NCI-H1436 (cell line): ENCODE results near the gene ZNF385B.
"Not testable (repeated sequence)": the region's sequence is repeated elsewhere in the genome, so short reads cannot be mapped to it uniquely, and the experiment has no call there.

Experiments used
- DNase-seq: peaks from one replicate; lab custom pipeline; 2025; lab: John Stamatoyannopoulos, UW

The ZNF385B gene

GRCh38 chr2:179483131-179483530, 378.3 kb downstream of the ZNF385B start:
- DNase-seq = no peak

DNA sequence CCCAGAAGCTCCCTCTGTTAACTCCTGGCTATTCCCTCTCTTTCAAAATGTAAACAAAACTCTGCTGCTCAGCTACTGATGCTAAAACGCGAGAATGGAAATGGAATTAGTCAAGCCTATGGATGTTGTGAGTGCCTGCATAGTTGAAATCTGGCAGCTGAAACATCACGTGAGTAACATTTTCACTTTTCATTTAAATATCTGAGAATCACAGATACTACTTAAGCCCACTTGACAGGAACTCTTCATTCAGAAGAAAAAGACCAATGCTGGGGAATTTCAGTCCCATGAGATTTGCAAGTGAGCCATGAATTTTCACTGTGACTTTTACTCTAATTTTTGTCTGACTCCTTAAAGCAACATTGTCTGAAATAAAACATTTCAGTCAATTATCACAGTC, 381.5 kb downstream of the ZNF385B start:
- no peak for DNase-seq

- no peak for DNase-seq
These were observed 382.6 kb downstream of the ZNF385B start for GRCh38 chr2:179478771-179479170.

DNA sequence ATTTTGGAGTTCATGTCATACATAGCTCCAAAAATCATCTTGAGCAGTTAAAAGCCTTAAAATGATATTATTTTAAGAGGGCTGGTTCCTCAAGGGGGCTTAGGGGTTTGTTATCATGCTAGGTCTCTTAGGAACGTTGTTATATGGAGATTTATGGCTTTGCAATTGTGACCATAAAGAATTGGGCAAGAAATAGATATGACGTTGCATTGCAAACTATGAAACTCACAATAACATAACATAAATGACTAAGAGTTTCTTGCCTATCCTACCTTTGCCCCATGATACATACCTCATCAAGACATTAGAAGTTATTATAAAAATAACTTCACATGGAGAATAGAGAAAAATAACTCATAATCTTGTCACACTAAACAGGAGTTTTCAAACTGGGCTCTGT, 390.4 kb downstream of the ZNF385B start:
- DNase-seq = no peak

GRCh38 chr2:179470089-179470488, 391.3 kb downstream of the ZNF385B start:
- DNase-seq = no peak

DNA sequence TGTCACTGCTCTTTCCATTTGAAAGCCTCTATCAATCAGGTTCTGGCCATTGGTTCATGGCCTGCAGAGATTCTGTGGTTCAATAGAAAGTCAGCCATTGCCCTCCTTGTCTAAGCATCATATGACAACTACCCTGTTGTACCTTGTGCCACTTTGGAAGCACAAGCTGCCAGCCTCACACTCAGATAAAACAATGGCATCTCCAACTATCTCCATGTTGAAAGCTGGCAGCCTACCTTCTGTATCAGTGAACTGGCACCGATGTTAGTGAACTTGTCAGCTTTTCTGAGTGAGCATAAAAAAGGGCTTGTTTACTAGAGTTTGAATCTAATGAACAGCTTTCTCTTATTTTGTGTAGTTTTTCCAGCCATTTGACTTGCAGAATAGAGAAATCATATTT, 393.5 kb downstream of the ZNF385B start:
- DNase-seq = no peak

- DNase-seq = peak; percentile 2
These were observed 394.3 kb downstream of the ZNF385B start for GRCh38 chr2:179467111-179467510.

DNA sequence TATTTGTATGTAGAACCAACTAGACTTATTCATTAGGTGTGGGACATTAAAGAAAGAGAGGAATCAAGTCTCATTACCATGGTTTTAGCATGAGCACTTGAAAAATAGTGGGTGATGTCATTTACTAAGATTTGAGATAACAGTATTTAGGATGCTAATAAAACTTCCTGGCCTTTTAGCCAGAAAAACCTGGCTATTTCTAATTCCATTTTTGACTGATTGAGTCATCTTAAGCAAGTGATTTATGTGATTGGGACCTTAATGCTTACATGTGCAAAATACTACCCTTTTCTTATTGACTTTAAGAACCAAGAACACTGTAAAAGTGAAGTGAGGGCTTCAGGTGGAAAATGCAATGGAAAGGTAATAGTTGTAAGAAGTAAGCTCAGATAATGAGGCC, 400.0 kb downstream of the ZNF385B start:
- no peak for DNase-seq

- DNase-seq = no peak
These were observed 401.1 kb downstream of the ZNF385B start for GRCh38 chr2:179460181-179460929.

DNA sequence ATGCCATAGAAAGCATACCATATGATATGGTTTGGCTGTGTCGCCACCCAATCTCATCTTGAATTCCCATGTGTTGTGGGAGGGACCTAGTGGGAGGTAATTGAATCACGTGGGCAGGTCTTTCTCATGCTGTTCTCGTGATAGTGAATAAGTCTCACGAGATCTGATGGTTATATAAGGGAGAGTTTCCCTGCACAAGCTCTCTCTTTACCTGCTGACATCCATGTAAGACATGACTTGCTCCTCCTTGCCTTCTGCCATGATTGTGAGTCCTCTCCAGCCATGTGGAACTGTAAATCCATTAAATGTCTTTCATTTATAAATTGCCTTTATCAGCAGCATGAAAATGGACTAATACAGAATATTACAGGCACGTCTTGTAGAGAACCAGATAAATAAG, 403.3 kb downstream of the ZNF385B start:
- DNase-seq = not testable (repeated sequence)

- no peak for DNase-seq
These were observed 405.6 kb downstream of the ZNF385B start for GRCh38 chr2:179455824-179456223.

GRCh38 chr2:179455172-179455524, 406.3 kb downstream of the ZNF385B start:
- no peak for DNase-seq

- DNase-seq = no peak
These were observed 406.8 kb downstream of the ZNF385B start for GRCh38 chr2:179454443-179455171.

- DNase-seq = no peak
These were observed 412.4 kb downstream of the ZNF385B start for GRCh38 chr2:179449010-179449409.

DNA sequence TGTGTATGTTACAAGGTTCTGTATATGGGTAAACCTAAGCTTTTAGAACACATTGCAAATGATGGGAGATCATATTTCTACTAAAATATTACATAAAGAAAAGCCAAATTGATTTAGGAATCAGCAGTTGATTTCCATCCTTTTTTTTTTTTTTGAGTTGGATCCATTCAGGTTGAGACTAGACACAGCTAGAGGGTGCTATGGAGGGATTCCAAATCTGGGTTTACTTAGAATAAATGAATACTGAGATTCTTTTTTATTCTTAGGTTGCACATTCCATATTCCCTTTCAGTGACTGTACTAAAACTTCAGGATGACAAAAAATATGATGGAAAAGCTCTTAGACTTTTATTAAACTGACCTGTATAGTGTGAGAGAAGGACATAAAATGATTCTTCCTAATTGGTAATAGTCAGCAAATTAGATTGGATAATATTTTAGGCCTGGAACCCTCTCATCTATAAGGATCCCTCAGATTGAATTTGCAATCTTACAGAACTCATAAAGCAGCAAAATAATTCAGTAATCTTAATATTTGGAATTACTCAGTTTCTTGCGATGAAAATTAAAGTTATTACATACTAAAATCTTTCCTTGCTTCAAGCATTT, 413.5 kb downstream of the ZNF385B start:
- no peak for DNase-seq

DNA sequence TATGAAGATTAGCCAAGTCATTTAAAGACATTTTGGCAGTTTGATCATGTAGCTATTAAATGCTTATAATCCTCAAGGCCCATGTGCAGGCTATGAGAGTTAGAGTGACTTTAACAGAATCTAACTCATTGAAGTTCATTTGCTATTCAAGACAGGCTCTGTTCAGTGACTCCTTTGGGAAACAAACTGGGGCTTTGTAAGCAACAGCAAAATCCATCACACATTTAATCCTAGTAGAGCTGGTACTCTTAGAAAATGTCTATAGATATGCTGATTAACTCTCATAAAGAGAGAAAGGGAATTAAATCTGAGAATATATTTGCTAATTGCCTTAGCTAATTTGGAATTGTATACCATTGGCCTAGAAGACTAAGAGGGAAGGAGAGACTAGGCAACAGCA, 414.0 kb downstream of the ZNF385B start:
- DNase-seq = no peak

GRCh38 chr2:179446476-179447141, 414.8 kb downstream of the ZNF385B start:
- no peak for DNase-seq

DNA sequence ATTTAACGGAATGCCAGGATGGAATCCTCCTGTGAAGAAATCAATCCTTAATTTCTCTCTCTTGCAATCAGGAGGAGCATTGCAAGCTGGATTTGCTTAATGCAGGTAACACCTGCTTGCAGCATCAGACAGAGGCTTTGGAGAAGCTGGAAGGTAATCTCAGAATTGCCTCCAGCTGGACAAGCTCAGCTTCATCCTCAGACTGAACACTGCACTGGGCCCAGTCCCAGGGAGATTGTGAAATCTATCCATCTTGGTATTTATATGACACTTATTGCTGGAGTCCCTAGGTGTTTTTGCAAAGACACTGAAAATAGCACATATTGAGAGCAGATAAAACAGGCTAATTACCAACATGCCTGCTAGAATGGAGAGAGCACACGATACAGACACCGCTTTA, 417.4 kb downstream of the ZNF385B start:
- DNase-seq = no peak

DNA sequence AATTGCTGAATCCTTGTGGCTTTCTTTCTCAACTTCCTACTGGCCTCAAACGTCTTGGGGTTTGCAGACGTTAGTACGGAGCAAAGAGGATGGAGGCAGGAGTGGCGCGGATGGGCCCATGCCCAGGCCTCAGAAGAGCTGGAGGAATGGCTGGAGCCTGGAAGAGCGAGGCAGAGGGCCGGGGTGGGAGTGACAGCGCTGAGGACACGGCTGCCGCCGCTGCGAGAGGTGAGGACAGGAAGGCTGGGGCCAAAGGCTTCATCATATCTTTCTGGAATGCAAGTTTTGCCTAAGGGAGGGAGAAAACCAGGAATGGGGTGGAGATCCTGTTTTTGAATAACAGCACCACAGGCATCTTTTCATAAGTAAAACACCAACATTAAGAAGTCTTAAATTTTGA, 418.2 kb downstream of the ZNF385B start:
- DNase-seq = no peak

GRCh38 chr2:179442206-179442605, 419.2 kb downstream of the ZNF385B start:
- no peak for DNase-seq

GRCh38 chr2:179441551-179441950, 419.9 kb downstream of the ZNF385B start:
- DNase-seq = no peak

DNA sequence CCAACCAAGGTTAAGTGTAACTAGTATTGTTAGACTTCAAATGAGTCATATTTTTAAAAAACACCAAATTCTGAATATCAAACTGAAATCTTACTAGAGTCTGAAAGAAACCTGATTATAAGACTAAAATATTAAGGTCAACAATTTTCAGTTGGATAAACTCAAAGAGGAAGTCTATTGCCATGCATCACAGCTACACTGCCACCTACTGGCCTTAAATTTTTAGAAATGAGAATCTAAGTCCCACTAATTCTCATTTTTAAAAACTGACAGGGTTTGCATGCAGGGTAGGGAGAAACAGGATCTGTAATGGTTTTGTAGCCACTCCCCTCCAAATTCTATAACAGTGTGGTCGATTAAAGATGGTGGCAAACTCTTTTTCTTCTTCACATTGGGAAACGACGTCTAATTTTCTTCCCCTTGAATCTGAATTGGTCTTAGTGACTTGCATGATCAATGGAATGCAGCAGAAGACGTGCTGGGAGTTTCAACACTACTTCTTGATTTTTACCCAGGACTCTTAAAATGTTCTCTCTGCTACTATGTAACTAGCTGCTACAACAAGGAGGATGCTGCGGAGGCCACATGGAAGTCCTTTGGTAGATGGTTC, 420.7 kb downstream of the ZNF385B start:
- peak; percentile 10 for DNase-seq
